GM19099 (cell line): Measurements from ENCODE around the gene KRT85.

Experiments
- POLR2A ChIP-seq: IDR thresholded peaks from 3 replicates; pipeline ENCODE4 v1.6.1; 2011; ENCODE audit warnings: low read depth; ENCODE audit not compliant: insufficient read length; ENCODE audit errors: extremely low read depth

The KRT85 gene

GRCh38 chr12:52331833-52332232, 35.4 kb downstream of the KRT85 start:
- no peak for TF ChIP-seq POLR2A

- TF ChIP-seq POLR2A = no peak
Measured at GRCh38 chr12:52331039-52331438, 36.2 kb downstream of the KRT85 start.

GRCh38 chr12:52327830-52328500, 39.3 kb downstream of the KRT85 start:
- no peak for TF ChIP-seq POLR2A

- TF ChIP-seq POLR2A = no peak
Measured at GRCh38 chr12:52327052-52327829, 40.0 kb downstream of the KRT85 start.

- no peak for TF ChIP-seq POLR2A
Measured at GRCh38 chr12:52324153-52324444, 43.2 kb downstream of the KRT85 start.

- no peak for TF ChIP-seq POLR2A
Measured at GRCh38 chr12:52323416-52324152, 43.7 kb downstream of the KRT85 start.

GRCh38 chr12:52323001-52323400, 44.3 kb downstream of the KRT85 start:
- TF ChIP-seq POLR2A = no peak

GRCh38 chr12:52322069-52322468, 45.2 kb downstream of the KRT85 start:
- no peak for TF ChIP-seq POLR2A

- TF ChIP-seq POLR2A = no peak
Measured at GRCh38 chr12:52321418-52321817, 45.9 kb downstream of the KRT85 start.

- no peak for TF ChIP-seq POLR2A
Measured at GRCh38 chr12:52320784-52321400, 46.4 kb downstream of the KRT85 start, which contains the start of gene KRT83. KRT83 (minus strand) TSS chr12:52321398; CDS start chr12:52321335, 63 bp downstream.

- no peak for TF ChIP-seq POLR2A
Measured at GRCh38 chr12:52319097-52319496, 48.2 kb downstream of the KRT85 start.

- no peak for TF ChIP-seq POLR2A
Measured at GRCh38 chr12:52318241-52318990, 48.9 kb downstream of the KRT85 start.

GRCh38 chr12:52317468-52318052, 49.7 kb downstream of the KRT85 start:
- TF ChIP-seq POLR2A = no peak

- no peak for TF ChIP-seq POLR2A
Measured at GRCh38 chr12:52316701-52317100, 50.6 kb downstream of the KRT85 start.

GRCh38 chr12:52316290-52316689, 51.0 kb downstream of the KRT85 start:
- no peak for TF ChIP-seq POLR2A

- no peak for TF ChIP-seq POLR2A
Measured at GRCh38 chr12:52314511-52314910, 52.8 kb downstream of the KRT85 start.
